AG09319 (cell line): ENCODE measurements around the gene PSMB5.

Source experiments
- DNase-seq: peaks from one replicate; pipeline ENCODE4 v3.0.0-alpha.2; 2010; ENCODE audit warnings: low read depth; ENCODE audit errors: extremely low read depth
- CTCF ChIP-seq: IDR thresholded peaks from 2 replicates; pipeline ENCODE4 v1.5.1; 2011; ENCODE audit warnings: low read depth, mild to moderate bottlenecking, inconsistent platforms, low read length, moderate library complexity

Gene PSMB5

GRCh38 chr14:23034498-23035302, at the start of gene PSMB5:
Gene PSMB5 (minus strand): TSS chr14:23034900. CDS start chr14:23034881, 19 bp downstream.
- DNase-seq, result peak; percentile 82
- no peak for TF ChIP-seq CTCF

- TF ChIP-seq CTCF, result no peak
Measured at GRCh38 chr14:23080474-23080873, 45.8 kb upstream of the PSMB5 start.

GRCh38 chr14:23079716-23080115, 45.0 kb upstream of the PSMB5 start:
- DNase-seq, result no peak

More at GRCh38 chr14:23080474-23080873, 45.8 kb upstream of the PSMB5 start:
- DNase-seq, result no peak

GRCh38 chr14:23078692-23079116, 44.0 kb upstream of the PSMB5 start:
- TF ChIP-seq CTCF, result no peak; the same call in 1 of the 2 replicates
- DNase-seq, result peak; percentile 87

More at GRCh38 chr14:23079716-23080115, 45.0 kb upstream of the PSMB5 start:
- TF ChIP-seq CTCF, result no peak

GRCh38 chr14:23077962-23078361, 43.3 kb upstream of the PSMB5 start:
- no peak for DNase-seq
- no peak for TF ChIP-seq CTCF

- DNase-seq, result no peak
- TF ChIP-seq CTCF, result peak; percentile 69
Measured at GRCh38 chr14:23076785-23077408, 42.2 kb upstream of the PSMB5 start.

- no peak for TF ChIP-seq CTCF
Measured at GRCh38 chr14:23074906-23075305, 40.2 kb upstream of the PSMB5 start.

More at GRCh38 chr14:23074906-23075305, 40.2 kb upstream of the PSMB5 start:
- no peak for DNase-seq
